Osteoblast (primary cell): Measurements from ENCODE around the gene CBX8. TPM values are rescaled to one million over a fixed set of nuclear protein-coding genes. Genes with fewer than 3 reads are reported as not detected.

Experiments
- DNase-seq: peaks from one replicate; pipeline ENCODE4 v3.0.0; 2011; ENCODE audit warnings: low spot score, mixed read lengths; ENCODE audit not compliant: insufficient read length; ENCODE audit errors: missing footprints
- H2AFZ ChIP-seq: 2 replicates; pipeline ENCODE4 v1.6.0; 2011; ENCODE audit warnings: mild to moderate bottlenecking, low read length
- H3K27ac ChIP-seq: 2 replicates; pipeline ENCODE4 v1.5.1; 2011; ENCODE audit warnings: mild to moderate bottlenecking, low read depth, low read length, moderate library complexity
- H3K27me3 ChIP-seq: 2 replicates; pipeline ENCODE4 v1.6.0; 2012; ENCODE audit warnings: mild to moderate bottlenecking, control low read depth, inconsistent platforms, low read length, moderate library complexity; ENCODE audit not compliant: insufficient read depth
- H3K36me3 ChIP-seq: 2 replicates; pipeline ENCODE4 v1.5.1; 2011; ENCODE audit warnings: mild to moderate bottlenecking, low read length, control low read depth, moderate library complexity; ENCODE audit not compliant: insufficient read depth
- H3K4me1 ChIP-seq: 2 replicates; pipeline ENCODE4 v1.5.1; 2011; ENCODE audit warnings: mild to moderate bottlenecking, low read length, control low read depth, moderate library complexity; ENCODE audit not compliant: insufficient read depth
- H3K4me2 ChIP-seq: 2 replicates; pipeline ENCODE4 v1.6.0; 2011; ENCODE audit warnings: mild to moderate bottlenecking, low read length; ENCODE audit not compliant: insufficient read depth
- H3K4me3 ChIP-seq: fragments of 200-600 bp; sonication (generic); 3 replicates; pipeline ENCODE4 v1.5.1; 2012; ENCODE audit warnings: mild to moderate bottlenecking, low read length, inconsistent platforms; ENCODE audit not compliant: insufficient read depth
- H3K79me2 ChIP-seq: 2 replicates; pipeline ENCODE4 v1.6.0; 2012; ENCODE audit warnings: mild to moderate bottlenecking, low read length, control low read depth, inconsistent platforms; ENCODE audit not compliant: insufficient read depth
- H3K9me3 ChIP-seq: 2 replicates; pipeline ENCODE4 v1.5.1; 2011; ENCODE audit warnings: low read depth, low read length, control low read depth
- H4K20me1 ChIP-seq: 2 replicates; pipeline ENCODE4 v1.6.0; 2012; ENCODE audit warnings: mild to moderate bottlenecking, low read length, control low read depth; ENCODE audit not compliant: insufficient read depth
- CTCF ChIP-seq: IDR thresholded peaks from 2 replicates; pipeline ENCODE4 v1.5.1; 2011; ENCODE audit warnings: mild to moderate bottlenecking, low read depth, low read length, moderate library complexity; ENCODE audit errors: extremely low read depth
- total RNA-seq: library from RNA; depleted of rRNA; stranded (reverse); fragments of >200 nt; gene quantifications from 2 replicates; pipeline ENCODE4 v1.2.3, GENCODE V29; 2012

Gene CBX8
- total RNA-seq, 1 donor, result 3.3 TPM

- Histone ChIP-seq H3K27me3 (peaks cover 98% of the 10 kb centered on the region), H4K20me1 (peaks cover 2% of the 10 kb centered on the region), H3K9me3 (no peaks in the 10 kb centered on the region), H3K4me3 (no peak overlapping the region), H3K36me3 (no peaks in the 10 kb centered on the region), H3K4me1 (no peaks in the 10 kb centered on the region), H3K27ac (no peak overlapping the region), H3K79me2 (no peaks in the 10 kb centered on the region), H2AFZ (no peak overlapping the region), H3K4me2 (no peak overlapping the region)
- no peak for DNase-seq
- no peak for TF ChIP-seq CTCF
These were observed 10.2 kb upstream of the CBX8 start for GRCh38 chr17:79806863-79807720.

- Histone ChIP-seq H3K9me3 (no peaks in the 10 kb centered on the region), H3K4me2 (no peak overlapping the region)
These were observed 9.5 kb upstream of the CBX8 start for GRCh38 chr17:79806446-79806760.

GRCh38 chr17:79804856-79805696 is 8.2 kb upstream of the CBX8 start:
- no peak overlapping the region for H3K4me2 ChIP-seq
- no peaks in the 10 kb centered on the region for H3K9me3 ChIP-seq
- H2AFZ ChIP-seq, result no peak overlapping the region
- no peaks in the 10 kb centered on the region for H3K79me2 ChIP-seq
- peaks cover 5% of the 10 kb centered on the region for H3K4me1 ChIP-seq
- H3K36me3 ChIP-seq, result no peaks in the 10 kb centered on the region
- H3K27ac ChIP-seq, result no peak overlapping the region
- H3K27me3 ChIP-seq, result peaks cover 100% of the 10 kb centered on the region
- no peak overlapping the region for H3K4me3 ChIP-seq
- H4K20me1 ChIP-seq, result peaks cover 5% of the 10 kb centered on the region
- TF ChIP-seq CTCF, result no peak
- DNase-seq, result no peak

More at GRCh38 chr17:79806446-79806760, 9.5 kb upstream of the CBX8 start:
- no peak for TF ChIP-seq CTCF
- no peak for DNase-seq
- no peaks in the 10 kb centered on the region for H3K36me3 ChIP-seq
- no peak overlapping the region for H3K27ac ChIP-seq
- H3K4me1 ChIP-seq, result no peaks in the 10 kb centered on the region
- peaks cover 98% of the 10 kb centered on the region for H3K27me3 ChIP-seq
- H3K79me2 ChIP-seq, result no peaks in the 10 kb centered on the region
- H4K20me1 ChIP-seq, result peaks cover 5% of the 10 kb centered on the region
- no peak overlapping the region for H3K4me3 ChIP-seq
- no peak overlapping the region for H2AFZ ChIP-seq
